Measurements from ENCODE around the gene EMP2.

EMP2 gene

DNA sequence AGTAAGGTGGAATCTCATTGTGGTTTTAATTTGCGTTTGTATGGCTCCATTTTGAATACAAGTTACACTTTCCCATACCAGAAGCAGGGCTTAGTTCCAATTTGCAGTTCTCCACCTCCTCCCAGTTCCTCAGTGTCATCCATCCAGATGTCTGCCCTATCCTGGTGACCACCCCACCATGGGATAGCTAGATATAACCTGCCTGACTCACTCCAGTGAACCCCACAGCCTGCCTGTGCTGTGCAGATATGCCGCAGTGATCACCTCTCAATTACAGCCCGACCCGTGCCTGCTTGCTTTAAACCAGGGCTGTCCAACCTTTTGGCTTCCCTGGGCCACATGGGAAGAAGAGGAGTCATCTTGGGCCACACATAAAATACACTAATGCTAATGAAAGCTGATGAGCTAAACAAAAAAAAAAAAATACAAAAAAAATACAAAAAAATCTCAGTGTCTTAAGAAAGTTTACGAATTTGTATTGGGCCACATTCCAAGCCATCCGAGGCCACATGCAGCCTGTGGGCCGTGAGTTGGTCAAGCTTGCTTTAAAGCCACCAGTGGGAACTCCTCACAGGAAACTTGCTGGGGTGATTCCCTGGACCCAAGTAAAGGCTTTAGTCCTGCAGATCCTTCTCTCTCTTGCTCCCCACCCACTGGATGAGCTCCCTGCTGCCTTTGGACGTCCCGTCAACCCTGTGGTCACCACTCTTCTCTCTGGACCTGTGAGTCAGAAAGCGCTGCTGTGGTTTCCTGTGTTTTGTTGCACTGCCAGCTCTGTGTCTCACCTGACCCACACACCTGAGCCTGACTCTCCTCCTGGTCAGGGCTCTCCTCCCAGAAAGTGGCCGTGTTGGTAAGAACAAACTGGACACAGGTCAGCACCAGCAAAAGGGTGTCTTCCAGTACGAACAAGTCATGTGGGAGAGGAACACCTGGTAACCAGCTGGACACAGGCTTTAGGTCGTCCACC, 83.0 kb downstream of the EMP2 start:
- TF ChIP-seq, protein P1, sequence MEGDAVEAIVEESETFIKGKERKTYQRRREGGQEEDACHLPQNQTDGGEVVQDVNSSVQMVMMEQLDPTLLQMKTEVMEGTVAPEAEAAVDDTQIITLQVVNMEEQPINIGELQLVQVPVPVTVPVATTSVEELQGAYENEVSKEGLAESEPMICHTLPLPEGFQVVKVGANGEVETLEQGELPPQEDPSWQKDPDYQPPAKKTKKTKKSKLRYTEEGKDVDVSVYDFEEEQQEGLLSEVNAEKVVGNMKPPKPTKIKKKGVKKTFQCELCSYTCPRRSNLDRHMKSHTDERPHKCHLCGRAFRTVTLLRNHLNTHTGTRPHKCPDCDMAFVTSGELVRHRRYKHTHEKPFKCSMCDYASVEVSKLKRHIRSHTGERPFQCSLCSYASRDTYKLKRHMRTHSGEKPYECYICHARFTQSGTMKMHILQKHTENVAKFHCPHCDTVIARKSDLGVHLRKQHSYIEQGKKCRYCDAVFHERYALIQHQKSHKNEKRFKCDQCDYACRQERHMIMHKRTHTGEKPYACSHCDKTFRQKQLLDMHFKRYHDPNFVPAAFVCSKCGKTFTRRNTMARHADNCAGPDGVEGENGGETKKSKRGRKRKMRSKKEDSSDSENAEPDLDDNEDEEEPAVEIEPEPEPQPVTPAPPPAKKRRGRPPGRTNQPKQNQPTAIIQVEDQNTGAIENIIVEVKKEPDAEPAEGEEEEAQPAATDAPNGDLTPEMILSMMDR (IDR thresholded peaks at IDR 0.05; ENCODE audit: low read depth, low read length, poor library complexity, severe bottlenecking): no peak
- TF ChIP-seq EZH2phosphoT487 (IDR thresholded peaks at IDR 0.05; ENCODE audit: borderline replicate concordance, low read length): no peak
- H3K9me3 ChIP-seq (ENCODE audit: control insufficient read depth, insufficient read depth, low read length): peaks cover 6% of the 10 kb centered on the region; the same call in 1 of the 2 replicates
- no peaks in the 10 kb centered on the region for H4K20me1 ChIP-seq (ENCODE audit: control insufficient read depth, insufficient read depth, low read depth, low read length)
- H3K4me3 ChIP-seq (ENCODE audit: low read length): no peak overlapping the region
- no peaks in the 10 kb centered on the region for H3K36me3 ChIP-seq (ENCODE audit: control insufficient read depth, low read length)
- H3K4me1 ChIP-seq (ENCODE audit: control insufficient read depth, low read length): peaks cover 13% of the 10 kb centered on the region
- H3K4me2 ChIP-seq (ENCODE audit: low read length): no peak overlapping the region
- H3K9me2 ChIP-seq (replicated peaks; ENCODE audit: control insufficient read depth, low read length): no peaks in the 10 kb centered on the region
- no peak overlapping the region for H3K27ac ChIP-seq (ENCODE audit: low read depth, low read length)
- H3K79me2 ChIP-seq (ENCODE audit: control insufficient read depth, low read length): no peaks in the 10 kb centered on the region
- no peaks in the 10 kb centered on the region for H3K27me3 ChIP-seq (ENCODE audit: control insufficient read depth, low read length)
- H3F3A ChIP-seq (ENCODE audit: control insufficient read depth, insufficient read depth): no peaks in the 10 kb centered on the region

DNA sequence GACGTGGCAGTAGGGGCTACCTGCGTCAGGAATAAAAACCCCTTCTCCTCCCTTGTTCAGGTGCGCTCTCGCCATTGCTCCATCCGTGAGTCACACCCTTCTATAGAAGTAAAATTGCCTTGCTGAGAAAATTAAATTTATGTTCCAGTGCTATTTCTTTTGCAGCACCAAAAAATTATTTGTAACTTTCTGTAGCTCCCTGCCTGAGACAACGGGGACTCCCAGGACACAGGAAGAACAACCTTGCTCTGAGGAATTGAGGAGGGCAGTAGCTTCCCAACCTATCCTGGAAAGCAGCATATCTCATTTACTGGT, 85.4 kb downstream of the EMP2 start:
- H3K36me3 ChIP-seq (ENCODE audit: control insufficient read depth, low read length): no peaks in the 10 kb centered on the region
- no peak for TF ChIP-seq EZH2phosphoT487 (IDR thresholded peaks at IDR 0.05; ENCODE audit: borderline replicate concordance, low read length)
- TF ChIP-seq, protein P1 (IDR thresholded peaks at IDR 0.05; ENCODE audit: low read depth, low read length, poor library complexity, severe bottlenecking): no peak
- H3K9me2 ChIP-seq (replicated peaks; ENCODE audit: control insufficient read depth, low read length): no peaks in the 10 kb centered on the region
- H4K20me1 ChIP-seq (ENCODE audit: control insufficient read depth, insufficient read depth, low read depth, low read length): no peaks in the 10 kb centered on the region
- H3K9me3 ChIP-seq (ENCODE audit: control insufficient read depth, insufficient read depth, low read length): peaks cover 6% of the 10 kb centered on the region; the same call in 1 of the 2 replicates
- no peaks in the 10 kb centered on the region for H3F3A ChIP-seq (ENCODE audit: control insufficient read depth, insufficient read depth)
- no peak overlapping the region for H3K27ac ChIP-seq (ENCODE audit: low read depth, low read length)
- H3K4me1 ChIP-seq (ENCODE audit: control insufficient read depth, low read length): peaks cover 7% of the 10 kb centered on the region
- H3K4me3 ChIP-seq (ENCODE audit: low read length): no peak overlapping the region
- no peaks in the 10 kb centered on the region for H3K27me3 ChIP-seq (ENCODE audit: control insufficient read depth, low read length)
- H3K4me2 ChIP-seq (ENCODE audit: low read length): no peak overlapping the region
- no peaks in the 10 kb centered on the region for H3K79me2 ChIP-seq (ENCODE audit: control insufficient read depth, low read length)

DNA sequence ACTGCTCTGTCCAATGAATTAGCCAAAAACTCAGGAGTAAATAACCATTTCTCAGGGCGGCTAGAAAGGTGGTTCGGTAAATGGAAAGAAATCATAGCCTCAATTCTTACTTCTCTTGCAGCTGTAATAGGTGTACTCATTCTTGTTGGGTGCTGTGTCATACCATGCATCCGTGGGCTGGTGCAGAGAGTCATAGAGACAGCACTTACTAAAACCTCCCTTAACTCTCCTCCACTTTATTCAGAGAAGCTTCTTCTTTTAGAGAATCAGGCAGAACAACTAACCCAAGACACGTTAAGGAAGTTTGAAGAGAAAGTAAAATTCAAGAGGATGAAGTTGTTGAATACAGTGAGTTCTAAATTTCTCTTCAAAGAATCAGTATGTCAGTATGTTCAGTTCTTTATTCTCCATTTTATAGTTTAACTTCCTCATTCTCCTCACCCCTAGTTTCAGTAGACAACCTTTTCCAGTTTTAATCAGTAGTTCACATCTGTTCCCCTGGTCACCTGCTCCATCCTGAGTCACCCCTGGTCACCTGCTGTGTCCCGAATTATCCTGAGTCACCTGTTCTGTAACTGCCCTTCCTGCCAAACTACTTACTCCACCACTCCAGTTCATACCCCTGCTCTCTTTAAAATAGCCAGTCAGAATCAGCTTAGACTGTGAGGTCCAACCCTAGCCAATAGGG, 85.9 kb downstream of the EMP2 start:
- H3K27ac ChIP-seq (ENCODE audit: low read depth, low read length): no peak overlapping the region

More for the DNA sequence above, 85.9 kb downstream of the EMP2 start:
- Histone ChIP-seq H3K9me2 (replicated peaks; ENCODE audit: control insufficient read depth, low read length) (no peaks in the 10 kb centered on the region), H4K20me1 (ENCODE audit: control insufficient read depth, insufficient read depth, low read depth, low read length) (no peaks in the 10 kb centered on the region), H3K27me3 (ENCODE audit: control insufficient read depth, low read length) (no peaks in the 10 kb centered on the region), H3F3A (ENCODE audit: control insufficient read depth, insufficient read depth) (no peaks in the 10 kb centered on the region), H3K36me3 (ENCODE audit: control insufficient read depth, low read length) (no peaks in the 10 kb centered on the region), H3K9me3 (ENCODE audit: control insufficient read depth, insufficient read depth, low read length) (peaks cover 6% of the 10 kb centered on the region; the same call in 1 of the 2 replicates), H3K4me3 (ENCODE audit: low read length) (no peak overlapping the region), H3K4me1 (ENCODE audit: control insufficient read depth, low read length) (peaks cover 7% of the 10 kb centered on the region), H3K4me2 (ENCODE audit: low read length) (no peak overlapping the region), H3K79me2 (ENCODE audit: control insufficient read depth, low read length) (no peaks in the 10 kb centered on the region)
- no peak for TF ChIP-seq EZH2phosphoT487 (IDR thresholded peaks at IDR 0.05; ENCODE audit: borderline replicate concordance, low read length)
- TF ChIP-seq, protein P1 (IDR thresholded peaks at IDR 0.05; ENCODE audit: low read depth, low read length, poor library complexity, severe bottlenecking): no peak
